Mucosa of descending colon (tissue), 3 donors: ENCODE measurements around the gene C2orf72. TPM values are rescaled to one million over a fixed set of nuclear protein-coding genes. Genes with fewer than 3 reads are reported as not detected.
"Not testable (repeated sequence)": the region's sequence is repeated elsewhere in the genome, so short reads cannot be mapped to it uniquely, and the experiment has no call there.

Experiments
- ATAC-seq: fragments of 200-7000 bp; cut with Tn5 transposase; one replicate; pipeline ENCODE4 v1.9.1; 2020; ENCODE audit warnings: mild to moderate bottlenecking, moderate library complexity
- DNase-seq, 3 donors: peaks; one replicate each; pipeline ENCODE4 v3.0.0-alpha.2; 2020
- H3K36me3 ChIP-seq: fragments of 200-600 bp; one replicate; pipeline ENCODE4 v1.8.0; 2021; ENCODE audit warnings: low read depth, mild to moderate bottlenecking
- H3K4me1 ChIP-seq: fragments of 200-600 bp; one replicate; pipeline ENCODE4 v1.8.0; 2021; ENCODE audit warnings: low read depth, mild to moderate bottlenecking
- H3K4me3 ChIP-seq: fragments of 200-600 bp; one replicate; pipeline ENCODE4 v1.8.0; 2021; ENCODE audit warnings: mild to moderate bottlenecking
- H3K9me3 ChIP-seq: fragments of 200-600 bp; one replicate; pipeline ENCODE4 v1.8.0; 2021; ENCODE audit warnings: mild to moderate bottlenecking
- CTCF ChIP-seq: fragments of 200-600 bp; IDR thresholded peaks from one replicate; pipeline ENCODE4 v1.8.0; 2022; ENCODE audit warnings: antibody characterized with exemption, mild to moderate bottlenecking
- intact Hi-C, 2 donors: fragments of 100-400 bp; cut with DNase I in 1 of 2; cut with micrococcal nuclease in 1 of 2; formaldehyde crosslinking; loops; one replicate each; pipeline versions ENCODE4 v1.11.0 to v1.11.1; 2022; cut with DNase I, micrococcal nuclease
- total RNA-seq, 3 donors: library from RNA; stranded (reverse); fragmentation: NEBNext Ultra II Directional in 2 of 3; extraction: Animal tissue kit (Norgen Biotek cat#: 25700) in 2 of 3; gene quantifications; one replicate each; pipeline versions ENCODE4 v1.2.1 to v1.2.4, GENCODE V29; 2021 to 2023
- donor health status: DM: no; HTN: no; CAD: no; lungs with moderate emphysema.
- donor health status: DM: no; HTN: no; CAD: no.
- donor health status: DM: no; HTN: yes; CAD: no.

C2orf72 gene
- total RNA-seq, 3 donors from 2014 or later = 13.7 to 67.6 (median 32.6) TPM

GRCh38 chr2:231001036-231001435 lies 36.3 kb upstream of the C2orf72 start:
- ATAC-seq (no peak), DNase-seq (no peak)
- TF ChIP-seq CTCF = no peak
- intact Hi-C loops = no loop called here
- Histone ChIP-seq H3K36me3 (no peaks in the 10 kb centered on the region), H3K4me3 (no peak overlapping the region), H3K9me3 (no peaks in the 10 kb centered on the region), H3K4me1 (no peaks in the 10 kb centered on the region)

GRCh38 chr2:231001921-231002320 lies 35.4 kb upstream of the C2orf72 start:
- Histone ChIP-seq H3K4me3 (no peak overlapping the region), H3K9me3 (no peaks in the 10 kb centered on the region), H3K36me3 (no peaks in the 10 kb centered on the region), H3K4me1 (no peaks in the 10 kb centered on the region)
- no peak for ATAC-seq
- TF ChIP-seq CTCF = no peak
- intact Hi-C loops = no loop called here
- DNase-seq = no peak

- Histone ChIP-seq H3K4me3 (no peak overlapping the region), H3K4me1 (no peaks in the 10 kb centered on the region), H3K9me3 (no peaks in the 10 kb centered on the region), H3K36me3 (no peaks in the 10 kb centered on the region)
- DNase-seq (no peak), ATAC-seq (no peak)
- TF ChIP-seq CTCF = no peak
- intact Hi-C loops = no loop called here
These were observed 34.7 kb upstream of the C2orf72 start for GRCh38 chr2:231002641-231003040.

GRCh38 chr2:231003186-231003585 lies 34.1 kb upstream of the C2orf72 start:
- no peaks in the 10 kb centered on the region for H3K9me3 ChIP-seq
- intact Hi-C loops = no loop called here
- H3K4me3 ChIP-seq = no peak overlapping the region
- no peaks in the 10 kb centered on the region for H3K36me3 ChIP-seq
- no peaks in the 10 kb centered on the region for H3K4me1 ChIP-seq
- no peak for TF ChIP-seq CTCF
- ATAC-seq (no peak), DNase-seq (no peak)

- ATAC-seq, H3K4me1 ChIP-seq, intact Hi-C loops: not testable (repeated sequence)
These were observed 32.4 kb upstream of the C2orf72 start for GRCh38 chr2:231004930-231005329.

GRCh38 chr2:231007286-231008098 lies 29.8 kb upstream of the C2orf72 start:
- Histone ChIP-seq H3K36me3 (no peaks in the 10 kb centered on the region), H3K4me1 (no peaks in the 10 kb centered on the region), H3K4me3 (no peak overlapping the region), H3K9me3 (no peaks in the 10 kb centered on the region)
- no peak for TF ChIP-seq CTCF
- intact Hi-C loops = no loop called here
- ATAC-seq (no peak), DNase-seq (no peak)

More at GRCh38 chr2:231004930-231005329, 32.4 kb upstream of the C2orf72 start:
- DNase-seq, H3K9me3 ChIP-seq, H3K4me3 ChIP-seq, H3K36me3 ChIP-seq: not testable (repeated sequence)
